Stimulated activated CD4-positive, alpha-beta T cell treated with anti-CD3 and anti-CD28 coated beads, Interleukin-1b, Interleukin-23, amount 100 ng/mL, for 48 hours (primary cell): ENCODE measurements around the gene MEIOSIN.
"Not testable (repeated sequence)": the region's sequence is repeated elsewhere in the genome, so short reads cannot be mapped to it uniquely, and the experiment has no call there.

Experiments
- DNase-seq: peaks from one replicate; pipeline ENCODE4 v3.0.0-alpha.2; 2020

MEIOSIN gene

DNA sequence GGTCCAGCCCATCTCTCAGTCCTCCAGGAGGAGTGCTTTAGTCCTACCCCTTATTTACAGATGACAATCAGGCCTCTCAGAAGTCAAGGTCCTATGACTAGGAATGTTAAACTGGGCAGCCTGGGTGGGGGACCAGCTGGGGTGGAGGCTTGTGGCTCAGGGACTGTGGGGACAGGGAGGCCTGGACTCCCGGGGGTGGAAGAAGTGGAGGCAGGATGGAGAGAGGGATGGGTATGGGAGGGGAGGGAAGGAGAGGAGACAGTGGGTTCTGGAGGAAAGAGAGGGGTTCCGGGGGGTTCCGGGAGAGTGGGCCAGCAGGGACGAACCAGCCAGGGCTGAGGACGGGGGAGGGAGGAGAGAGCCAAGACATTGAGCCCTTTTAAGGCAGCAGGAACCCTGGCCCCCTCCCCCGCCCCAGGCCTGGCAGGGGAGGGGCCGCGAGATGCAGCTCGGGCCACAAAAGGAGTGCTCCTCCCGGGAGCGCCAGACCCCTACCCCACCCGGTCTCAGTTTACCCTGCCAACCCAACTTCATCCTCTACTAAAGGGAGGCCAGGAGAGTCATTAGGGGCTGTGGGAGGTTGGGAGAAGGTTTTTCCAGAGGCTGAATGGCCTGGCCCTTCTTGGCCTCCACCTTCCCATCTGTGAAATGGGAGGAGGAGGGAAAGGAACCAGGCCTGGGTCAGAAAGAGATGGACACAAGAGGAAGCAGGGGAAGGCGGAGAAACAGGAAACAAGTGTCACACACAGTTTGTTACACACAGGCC lies 47.4 kb downstream of the MEIOSIN start:
- DNase-seq, result no peak

GRCh38 chr19:45781214-45782161 lies 48.2 kb downstream of the MEIOSIN start:
- no peak for DNase-seq

DNA sequence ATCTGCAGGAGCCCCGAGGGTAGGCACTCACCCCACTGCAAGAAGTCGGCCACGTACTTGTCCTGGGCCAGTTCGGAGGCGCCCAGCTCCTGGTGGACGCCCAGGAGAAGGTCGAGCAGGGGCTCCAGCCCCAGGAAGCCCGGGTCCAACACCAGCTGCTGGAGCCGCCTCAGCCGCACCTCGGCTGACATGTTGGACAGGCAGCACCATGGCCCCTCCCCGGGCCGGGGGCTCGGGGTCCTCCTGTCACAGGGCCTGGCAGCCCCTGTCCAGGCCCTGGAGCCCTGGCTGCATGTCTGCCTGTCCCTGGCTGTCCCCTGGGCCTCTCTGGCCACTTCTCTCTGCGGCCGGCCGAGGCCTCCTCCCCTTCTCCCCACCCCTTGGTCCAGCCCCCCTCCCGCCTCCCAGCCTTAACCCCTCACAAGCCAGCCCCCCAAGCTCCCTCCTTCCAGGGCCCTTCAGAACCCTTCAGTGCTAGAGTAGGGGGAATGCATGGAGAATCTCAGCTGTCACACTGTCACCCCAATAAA lies 49.0 kb downstream of the MEIOSIN start, which contains the start of gene DMPK:
Gene DMPK (minus strand): TSS at position 329 of the 530 bp plus-strand sequence. CDS start 138 bp downstream, at position 191.
- no peak for DNase-seq

GRCh38 chr19:45782820-45783785 lies 49.9 kb downstream of the MEIOSIN start:
- no peak for DNase-seq

GRCh38 chr19:45784096-45784495 lies 50.9 kb downstream of the MEIOSIN start:
- DNase-seq, result no peak

DNA sequence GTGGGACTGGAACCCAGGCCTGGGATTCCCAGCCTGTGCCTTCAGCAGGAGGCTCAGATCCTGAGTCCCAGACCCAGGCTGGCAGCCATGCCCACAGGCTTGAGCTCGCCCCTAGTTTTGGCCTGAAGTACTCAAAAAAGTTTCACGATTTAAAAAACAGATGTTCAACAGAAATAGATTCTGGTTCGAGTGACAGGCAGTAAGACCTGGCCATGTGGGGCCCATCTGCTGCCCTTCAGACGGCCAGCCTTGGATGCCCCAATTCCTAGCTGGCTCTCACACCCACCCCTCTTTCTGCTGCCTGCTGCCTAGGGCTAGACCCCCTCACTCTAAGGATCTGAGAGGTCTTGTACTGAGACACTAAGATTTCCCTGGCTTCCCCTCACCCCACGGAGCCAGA lies 51.9 kb downstream of the MEIOSIN start:
- DNase-seq, result no peak

DNA sequence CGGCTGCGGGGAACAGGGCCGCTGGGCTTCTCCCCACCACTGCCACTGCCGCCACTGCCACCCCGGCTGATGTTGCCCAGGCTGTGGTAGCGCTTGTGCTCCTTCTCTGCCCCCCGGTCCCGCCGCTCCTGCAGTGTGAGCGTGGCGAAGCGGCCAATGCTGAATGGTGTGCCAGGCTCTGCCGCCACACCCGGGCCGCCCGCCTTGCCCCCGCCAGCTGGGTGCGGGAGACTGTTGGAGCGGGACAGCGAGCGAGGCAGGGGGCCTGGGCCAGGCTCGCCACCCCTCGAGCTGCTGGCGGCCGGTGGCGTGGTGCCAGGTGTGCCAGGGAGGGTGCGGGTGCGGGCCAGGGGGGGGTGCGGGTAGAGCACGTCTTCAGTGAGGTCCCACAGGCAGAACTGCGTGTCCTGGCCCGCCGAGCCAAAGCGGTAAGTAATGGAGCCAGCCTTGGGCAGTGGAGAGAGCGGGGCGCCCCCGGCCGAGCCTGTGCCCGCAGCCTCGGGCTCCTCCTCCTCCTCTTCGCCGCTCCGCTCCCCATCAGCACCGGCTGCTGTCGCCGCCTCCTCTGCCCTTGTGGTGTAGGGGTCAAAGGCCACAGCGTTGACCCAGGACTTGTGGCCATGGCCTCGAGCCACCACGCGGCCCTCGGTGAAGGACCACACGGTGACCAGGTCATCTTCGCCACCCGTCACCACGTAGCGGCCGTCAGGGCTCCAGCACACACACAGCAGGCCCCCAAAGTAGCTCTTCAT lies 52.7 kb downstream of the MEIOSIN start:
- no peak for DNase-seq

GRCh38 chr19:45786533-45786894 lies 53.3 kb downstream of the MEIOSIN start:
- no peak for DNase-seq

- no peak for DNase-seq
These were observed 56.0 kb downstream of the MEIOSIN start for GRCh38 chr19:45789035-45789786.

- DNase-seq, result no peak
These were observed 57.7 kb downstream of the MEIOSIN start for GRCh38 chr19:45790942-45791341.

DNA sequence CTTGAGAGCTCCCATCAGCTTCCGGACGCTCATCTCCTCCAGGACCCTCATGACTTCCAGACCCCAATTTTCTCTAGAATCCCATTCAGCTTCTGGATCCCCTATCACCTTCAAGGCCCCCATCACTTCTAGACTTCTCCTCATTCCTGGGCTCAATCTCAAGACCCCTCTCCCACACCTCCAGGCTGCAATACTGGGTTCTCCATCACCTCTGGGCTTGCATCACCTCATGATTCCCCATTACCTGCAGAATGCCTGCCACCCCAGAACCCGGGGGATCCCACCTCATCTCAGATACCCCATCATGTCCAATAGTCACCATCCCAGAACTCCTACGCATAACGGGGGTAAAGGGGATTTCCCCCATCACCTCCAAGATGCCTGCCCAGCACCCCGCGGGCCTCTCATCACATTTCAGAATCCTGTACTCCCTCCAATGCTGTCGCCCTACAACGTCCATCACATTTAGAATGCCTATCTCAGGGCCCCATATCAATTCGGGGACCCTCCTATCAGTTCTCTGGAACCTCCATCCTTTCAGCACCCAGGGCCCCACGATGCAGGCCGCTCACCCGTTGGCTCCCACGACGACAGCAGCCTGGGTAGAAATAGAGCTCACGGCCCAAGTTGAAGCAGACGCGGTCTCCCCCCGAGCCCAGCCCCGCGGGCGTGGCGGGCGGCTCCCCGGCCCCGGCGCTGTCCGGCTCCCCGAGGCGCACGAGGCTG lies 58.7 kb downstream of the MEIOSIN start:
- no peak for DNase-seq

DNA sequence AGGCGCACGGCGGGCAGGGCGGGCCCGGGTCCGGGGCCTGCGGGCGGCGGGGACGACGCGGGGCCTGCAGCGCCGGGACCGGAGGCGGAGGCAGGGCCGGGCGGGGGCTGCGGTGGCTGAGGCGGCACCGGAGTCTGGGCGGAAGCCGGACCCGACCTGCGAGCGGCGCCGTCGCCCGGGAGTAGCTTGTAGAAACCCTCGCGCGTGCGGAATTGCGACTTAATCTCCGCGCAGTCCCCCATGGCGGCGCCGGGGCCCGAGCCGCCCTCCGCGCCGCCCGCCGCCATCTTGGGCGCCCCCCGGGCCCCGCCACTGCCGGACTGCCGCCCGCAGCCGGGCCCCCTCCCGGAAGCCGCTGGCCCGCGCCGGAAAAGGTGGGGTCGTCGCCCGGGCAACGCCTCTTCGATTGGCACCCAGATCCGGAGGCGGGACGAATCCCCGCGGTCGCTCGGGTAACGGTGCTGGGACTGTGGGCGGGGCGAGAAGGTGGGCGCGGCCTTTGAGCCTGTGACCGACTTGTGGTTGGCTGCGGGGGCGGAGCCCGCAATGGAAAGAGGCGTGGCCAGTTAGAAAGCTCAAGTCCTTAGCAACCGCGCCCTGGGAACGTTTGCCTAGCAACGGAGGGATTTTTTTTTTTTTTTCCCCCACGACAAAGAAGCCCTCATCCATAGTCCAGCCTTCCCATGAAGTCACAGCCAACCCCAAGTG lies 59.4 kb downstream of the MEIOSIN start, which contains the start of gene DMWD:
Gene DMWD (minus strand): TSS at position 376 of the 708 bp plus-strand sequence. CDS start 89 bp downstream, at position 287.
- peak; percentile 100 for DNase-seq

DNA sequence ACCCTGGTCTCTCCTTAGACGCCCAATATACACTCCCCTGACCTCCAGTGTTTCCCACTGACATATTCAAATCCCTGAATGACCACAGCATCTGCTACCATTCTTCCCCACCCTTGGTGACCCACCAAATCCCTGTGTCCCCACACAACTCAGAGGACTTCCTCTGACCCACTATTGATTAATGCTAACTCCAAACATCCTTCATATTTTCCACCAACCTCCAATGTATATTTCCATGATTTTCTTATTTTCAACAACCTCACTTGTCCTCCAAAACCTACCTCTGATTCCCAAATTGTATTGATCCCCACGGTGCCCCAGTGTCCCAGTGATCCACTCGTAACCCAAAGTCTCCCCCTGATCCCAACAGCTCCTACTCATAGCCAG lies 59.9 kb downstream of the MEIOSIN start:
- no peak for DNase-seq

DNA sequence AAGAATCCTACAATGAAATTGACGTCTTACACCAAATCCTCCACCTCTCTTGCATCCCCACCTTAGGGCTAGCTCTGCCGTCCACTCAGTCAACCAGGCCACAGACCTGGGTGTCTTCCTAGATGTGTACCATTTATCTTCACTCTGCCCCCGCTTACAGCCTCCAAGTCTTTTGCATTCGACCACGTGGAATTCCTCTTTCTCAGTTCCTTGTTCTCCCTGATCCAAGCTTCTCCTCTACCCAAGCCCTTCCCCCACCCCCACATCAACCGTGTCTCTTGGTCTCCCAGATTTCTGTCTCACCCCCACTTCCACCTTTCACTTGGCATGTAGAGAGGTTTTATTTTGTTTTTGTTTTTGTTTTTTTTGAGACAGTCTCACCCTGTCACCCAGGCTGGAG lies 60.6 kb downstream of the MEIOSIN start:
- no peak for DNase-seq

DNA sequence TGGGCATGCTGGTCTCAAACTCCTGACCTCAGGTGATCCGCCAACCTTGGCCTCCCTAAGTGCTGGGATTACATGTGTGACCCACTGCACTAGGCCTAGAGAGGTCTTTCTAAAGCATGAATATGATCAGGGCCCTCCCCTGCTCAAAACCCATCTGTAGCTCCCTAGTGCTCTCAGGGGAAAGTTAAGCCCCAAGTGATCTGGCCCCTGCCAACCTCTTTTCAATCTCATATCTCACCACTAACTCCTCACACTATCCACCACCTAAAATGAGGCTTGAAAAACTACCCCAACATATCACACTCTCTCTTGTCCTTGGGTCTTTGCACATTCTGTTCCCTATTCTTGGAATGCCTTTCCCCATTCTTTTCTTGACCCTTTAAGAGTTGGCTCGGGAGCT lies 61.4 kb downstream of the MEIOSIN start:
- DNase-seq, result no peak

DNA sequence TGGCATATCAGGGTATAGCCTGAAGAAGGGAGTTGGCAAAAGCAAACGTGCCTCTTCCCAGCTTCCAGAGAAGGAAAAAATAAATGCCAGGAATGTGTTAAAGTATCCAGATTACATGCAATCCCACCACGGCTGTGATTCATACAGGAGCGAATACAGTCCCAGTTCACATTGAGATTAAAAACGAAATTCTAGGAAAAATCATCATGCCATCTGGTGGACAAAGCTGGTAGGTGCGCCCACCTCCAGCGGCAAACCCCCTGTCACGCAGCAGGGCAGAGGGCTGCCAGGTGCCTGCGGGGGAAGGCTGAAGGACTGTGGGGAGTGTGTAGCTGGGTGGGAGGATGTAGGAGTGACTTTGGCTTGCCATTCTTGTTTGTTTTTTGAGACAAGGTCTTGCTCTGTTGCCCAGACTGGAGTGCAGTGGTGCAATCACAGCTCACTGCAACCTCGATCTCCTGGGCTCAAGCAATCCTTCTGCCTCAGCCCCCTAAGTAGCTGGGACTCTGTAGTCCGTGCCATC lies 65.8 kb downstream of the MEIOSIN start:
- peak; percentile 43 for DNase-seq

GRCh38 chr19:45799541-45799940 lies 66.3 kb downstream of the MEIOSIN start:
- not testable (repeated sequence) for DNase-seq

DNA sequence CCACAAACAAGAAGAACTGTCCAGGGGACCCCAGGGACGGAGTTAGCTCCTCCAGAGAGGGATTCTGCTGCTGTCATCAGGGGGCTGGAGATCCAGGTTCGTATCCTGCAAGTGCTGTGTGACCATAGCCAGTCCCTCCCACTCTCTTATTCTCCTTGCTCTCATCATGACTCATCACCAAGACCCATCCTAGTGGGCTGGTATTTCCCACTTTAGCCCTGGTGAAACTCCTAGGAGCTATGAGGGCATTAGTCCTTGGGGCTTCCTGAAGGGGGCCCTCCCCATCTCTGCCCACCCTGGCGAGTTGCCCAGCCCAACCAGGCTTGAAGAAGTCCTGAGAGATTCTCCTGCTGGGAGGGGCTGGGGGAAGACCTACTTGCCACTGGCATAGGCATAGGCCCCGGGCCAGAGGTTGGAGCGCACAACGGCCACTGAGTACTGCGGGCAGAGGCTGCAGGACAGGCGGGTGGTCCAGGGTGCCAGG lies 66.9 kb downstream of the MEIOSIN start:
- DNase-seq, result no peak

DNA sequence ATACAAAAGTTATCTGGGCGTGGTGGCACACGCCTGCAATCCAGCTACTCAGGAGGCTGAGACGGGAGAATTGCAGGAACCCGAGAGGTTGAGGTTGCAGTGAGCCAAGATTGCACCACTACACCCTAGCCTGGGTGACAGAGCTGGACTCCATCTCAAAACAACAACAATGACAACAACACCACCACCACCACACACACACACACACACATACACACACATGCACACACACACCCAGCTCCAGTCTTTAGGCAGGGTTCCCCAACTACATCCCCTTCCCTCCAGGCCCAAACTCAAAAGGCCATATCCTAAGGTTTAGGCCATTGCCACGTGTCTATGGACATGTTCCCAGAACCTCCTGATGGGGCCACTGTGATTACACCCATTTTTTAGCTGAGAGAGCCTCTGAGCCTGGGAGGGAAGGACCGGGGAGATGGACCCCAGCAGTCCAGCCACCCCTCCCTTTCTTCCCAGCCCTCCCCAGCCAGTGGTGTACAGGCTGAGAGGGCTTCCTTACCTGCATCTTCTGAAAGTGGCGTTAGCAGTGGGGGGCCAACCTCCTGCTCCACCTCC lies 68.5 kb downstream of the MEIOSIN start:
- DNase-seq, result no peak
